K562 (cell line): ENCODE measurements around the gene RNPEP. TPM values are rescaled to one million over a fixed set of nuclear protein-coding genes. Genes with fewer than 3 reads are reported as not detected.
A peak's percentile ranks its signal among the peaks of the same experiment; 100 is the strongest.

ENCODE experiments used
- CBX3 ChIP-seq, 2 experiments: IDR thresholded peaks; 1 replicate in 1 of 2; 2 replicates in 1 of 2; pipeline ENCODE4 v1.6.1; 2012; ENCODE audit warnings: inconsistent platforms in 2 of 2, low read length in 2 of 2, borderline replicate concordance in 1 of 2, control low read depth in 1 of 2
- CHD2 ChIP-seq: IDR thresholded peaks from 2 replicates; pipeline ENCODE4 v1.6.1; 2011; ENCODE audit warnings: low read depth, low read length
- ESRRA ChIP-seq: fragments of 450-650 bp; IDR thresholded peaks from 2 replicates; pipeline ENCODE4 v1.6.1; 2014; ENCODE audit warnings: low read depth, mild to moderate bottlenecking, moderate library complexity, borderline replicate concordance
- FIP1L1 ChIP-seq: fragments of 200-400 bp; formaldehyde crosslinking; IDR thresholded peaks from 2 replicates; pipeline ENCODE4 v1.6.1; 2018; ENCODE audit warnings: mild to moderate bottlenecking, low read depth, low read length; ENCODE audit not compliant: poor library complexity, severe bottlenecking
- HDAC1 ChIP-seq, 2 experiments: fragments of 450-650 bp; IDR thresholded peaks; 2 replicates each; pipeline ENCODE4 v1.6.1; 2016 to 2017; ENCODE audit warnings: inconsistent platforms in 1 of 2, mild to moderate bottlenecking in 1 of 2, moderate library complexity in 1 of 2
- JUND ChIP-seq, 2 experiments: IDR thresholded peaks; 2 replicates in 1 of 2; 3 replicates in 1 of 2; pipeline ENCODE4 v1.6.1; 2011; ENCODE audit warnings: borderline replicate concordance in 2 of 2, low read depth in 2 of 2, low read length in 2 of 2, improper control_type of control experiment in 1 of 2, missing biosample characterization in 1 of 2, missing genetic modification characterization in 1 of 2, missing genetic modification reagents in 1 of 2
- NFRKB ChIP-seq: fragments of 450-650 bp; IDR thresholded peaks from 2 replicates; pipeline ENCODE4 v1.6.1; 2016; ENCODE audit warnings: low read depth
- PRMT5 ChIP-seq: sonication (generic); formaldehyde crosslinking; IDR thresholded peaks from 2 replicates; pipeline ENCODE4 v1.5.0; 2020; ENCODE audit warnings: missing genetic modification reagents
- RCOR1 ChIP-seq, 2 experiments: IDR thresholded peaks; 2 replicates each; pipeline ENCODE4 v1.6.1; 2012; ENCODE audit warnings: low read depth in 2 of 2, low read length in 2 of 2, borderline replicate concordance in 1 of 2, improper control_type of control experiment in 1 of 2
- SIN3A ChIP-seq, 2 experiments: fragments of 150-350 bp in 1 of 2; IDR thresholded peaks; 2 replicates each; pipeline ENCODE4 v1.6.1; 2011 to 2016; ENCODE audit warnings: borderline replicate concordance in 2 of 2, low read depth in 2 of 2, low read length in 2 of 2, mild to moderate bottlenecking in 2 of 2, moderate library complexity in 2 of 2; ENCODE audit not compliant: control insufficient read depth in 1 of 2
- ZNF24 ChIP-seq: fragments of 450-650 bp; IDR thresholded peaks from 2 replicates; pipeline ENCODE4 v1.6.1; 2016
- polyA plus RNA-seq, 8 experiments: library from polyadenylated mRNA; depleted of rRNA in 4 of 8; stranded (reverse) in 5 of 8; unstranded in 3 of 8; fragments of >200 nt; fragmentation: Nextera tagmentation in 2 of 8; fragmentation: Illumina TruSeq in 1 of 8; extraction: Ambion mirVana in 2 of 8; extraction: Trizol in 1 of 8; gene quantifications; 2 replicates each; pipeline versions ENCODE4 v1.2.1 to v1.2.3, GENCODE V29; 2011 to 2014; ENCODE audit warnings: inconsistent platforms in 1 of 8, missing spikeins in 1 of 8
- total RNA-seq, 7 experiments: library from RNA; depleted of rRNA in 6 of 7; stranded (reverse); fragments of >200 nt in 6 of 7; fragmentation: Illumina TruSeq in 2 of 7; extraction: Trizol in 2 of 7; gene quantifications; 2 replicates each; pipeline versions ENCODE4 v1.2.1 to v1.2.3, GENCODE V29; 2011 to 2021; ENCODE audit warnings: low replicate concordance in 1 of 7
- TF ChIP-seq, protein P1 (sequence below), 3 experiments: IDR thresholded peaks in 2 of 3; conservative IDR thresholded peaks in 1 of 3; 2 replicates each; pipeline ENCODE4 v1.5.1; 2011 to 2012; ENCODE audit warnings: low read length in 3 of 3, mild to moderate bottlenecking in 3 of 3, control low read depth in 2 of 3, improper control_type of control experiment in 1 of 3, inconsistent platforms in 1 of 3, low read depth in 1 of 3, mixed read lengths in 1 of 3, moderate library complexity in 1 of 3; ENCODE audit not compliant: insufficient read depth in 2 of 3
- TF ChIP-seq, protein P2 (sequence below): sonication (generic); formaldehyde crosslinking; IDR thresholded peaks from 2 replicates; pipeline ENCODE4 v1.8.1; 2023; ENCODE audit warnings: mild to moderate bottlenecking, missing genetic modification reagents, moderate library complexity
- TF ChIP-seq, protein P3 (sequence below): sonication (generic); formaldehyde crosslinking; IDR thresholded peaks from 2 replicates; pipeline ENCODE4 v1.8.0; 2022; ENCODE audit warnings: mild to moderate bottlenecking, low read depth, missing genetic modification reagents
- TF ChIP-seq, protein P4 (sequence below): fragments of 150-350 bp; IDR thresholded peaks from 2 replicates; pipeline ENCODE4 v1.6.1; 2014; ENCODE audit warnings: low read depth, mild to moderate bottlenecking, low read length, borderline replicate concordance

Gene RNPEP
- total and polyA plus RNA-seq, 9 of the 15 experiments (the other 6 are each of a cell fraction or from before 2014, with no cell fraction given) = 27.5 to 131 (median 63.4) TPM

DNA sequence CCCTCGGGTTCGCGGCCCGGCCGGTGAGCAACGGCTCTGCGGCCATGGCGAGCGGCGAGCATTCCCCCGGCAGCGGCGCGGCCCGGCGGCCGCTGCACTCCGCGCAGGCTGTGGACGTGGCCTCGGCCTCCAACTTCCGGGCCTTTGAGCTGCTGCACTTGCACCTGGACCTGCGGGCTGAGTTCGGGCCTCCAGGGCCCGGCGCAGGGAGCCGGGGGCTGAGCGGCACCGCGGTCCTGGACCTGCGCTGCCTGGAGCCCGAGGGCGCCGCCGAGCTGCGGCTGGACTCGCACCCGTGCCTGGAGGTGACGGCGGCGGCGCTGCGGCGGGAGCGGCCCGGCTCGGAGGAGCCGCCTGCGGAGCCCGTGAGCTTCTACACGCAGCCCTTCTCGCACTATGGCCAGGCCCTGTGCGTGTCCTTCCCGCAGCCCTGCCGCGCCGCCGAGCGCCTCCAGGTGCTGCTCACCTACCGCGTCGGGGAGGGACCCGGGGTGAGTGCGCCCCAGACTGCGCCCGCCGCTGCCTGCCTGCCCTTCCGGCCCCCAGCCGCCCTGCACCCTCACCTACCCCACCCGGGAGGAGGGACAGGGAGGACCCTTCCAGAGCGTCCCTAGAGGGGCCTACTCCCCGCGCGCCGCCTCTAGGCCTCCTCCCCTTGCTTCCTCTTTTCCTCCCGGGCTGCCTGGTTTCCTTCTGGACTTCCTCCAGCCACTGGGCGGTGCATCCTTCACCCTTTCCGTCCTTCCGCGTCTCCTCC is at the start of gene RNPEP (continued):
- TF ChIP-seq, protein P1, sequence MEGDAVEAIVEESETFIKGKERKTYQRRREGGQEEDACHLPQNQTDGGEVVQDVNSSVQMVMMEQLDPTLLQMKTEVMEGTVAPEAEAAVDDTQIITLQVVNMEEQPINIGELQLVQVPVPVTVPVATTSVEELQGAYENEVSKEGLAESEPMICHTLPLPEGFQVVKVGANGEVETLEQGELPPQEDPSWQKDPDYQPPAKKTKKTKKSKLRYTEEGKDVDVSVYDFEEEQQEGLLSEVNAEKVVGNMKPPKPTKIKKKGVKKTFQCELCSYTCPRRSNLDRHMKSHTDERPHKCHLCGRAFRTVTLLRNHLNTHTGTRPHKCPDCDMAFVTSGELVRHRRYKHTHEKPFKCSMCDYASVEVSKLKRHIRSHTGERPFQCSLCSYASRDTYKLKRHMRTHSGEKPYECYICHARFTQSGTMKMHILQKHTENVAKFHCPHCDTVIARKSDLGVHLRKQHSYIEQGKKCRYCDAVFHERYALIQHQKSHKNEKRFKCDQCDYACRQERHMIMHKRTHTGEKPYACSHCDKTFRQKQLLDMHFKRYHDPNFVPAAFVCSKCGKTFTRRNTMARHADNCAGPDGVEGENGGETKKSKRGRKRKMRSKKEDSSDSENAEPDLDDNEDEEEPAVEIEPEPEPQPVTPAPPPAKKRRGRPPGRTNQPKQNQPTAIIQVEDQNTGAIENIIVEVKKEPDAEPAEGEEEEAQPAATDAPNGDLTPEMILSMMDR (IDR thresholded peaks at IDR 0.05 in 2 of 3, conservative IDR thresholded peaks at IDR 0.05 in 1 of 3; ENCODE audit: insufficient read depth in 2 of 3, low read depth in 1 of 3, low read length in 3 of 3) = peak; percentile 16 to 39 (median 35); a peak in 4 of 6 replicates
- TF ChIP-seq FIP1L1 (peak; percentile 80), CHD2 (no peak), PRMT5 (no peak), NFRKB (peak; percentile 59; the same call in 1 of the 2 replicates), ZNF24 (no peak), HDAC1 (IDR thresholded peaks at IDR 0.05) (peak in 1 of 2 experiments; percentile 94; a peak in 2 of 4 replicates), JUND (IDR thresholded peaks at IDR 0.05; ENCODE audit: borderline replicate concordance, low read depth, low read length) (peak; percentile 30; the same call in 1 of the 2 replicates), JUND (tag; IDR thresholded peaks at IDR 0.05; ENCODE audit: borderline replicate concordance, low read depth, low read length) (no peak; the same call in 2 of the 3 replicates), SIN3A (IDR thresholded peaks at IDR 0.05; ENCODE audit: borderline replicate concordance in 2 of 2, control insufficient read depth in 1 of 2, low read depth in 2 of 2, low read length in 2 of 2) (peak in 1 of 2 experiments; percentile 31; a peak in 2 of 4 replicates), ESRRA (peak; percentile 63; the same call in 1 of the 2 replicates), RCOR1 (IDR thresholded peaks at IDR 0.05; ENCODE audit: borderline replicate concordance in 1 of 2, low read depth in 2 of 2, low read length in 2 of 2) (peak in 1 of 2 experiments; percentile 93; a peak in 1 of 4 replicates), CBX3 (IDR thresholded peaks at IDR 0.05; ENCODE audit: borderline replicate concordance in 1 of 2, low read length in 2 of 2) (0 out of 3 replicates have a peak, but pooled peaks of 1 of the 2 experiments have one; percentile 26)
- TF ChIP-seq, protein P2, sequence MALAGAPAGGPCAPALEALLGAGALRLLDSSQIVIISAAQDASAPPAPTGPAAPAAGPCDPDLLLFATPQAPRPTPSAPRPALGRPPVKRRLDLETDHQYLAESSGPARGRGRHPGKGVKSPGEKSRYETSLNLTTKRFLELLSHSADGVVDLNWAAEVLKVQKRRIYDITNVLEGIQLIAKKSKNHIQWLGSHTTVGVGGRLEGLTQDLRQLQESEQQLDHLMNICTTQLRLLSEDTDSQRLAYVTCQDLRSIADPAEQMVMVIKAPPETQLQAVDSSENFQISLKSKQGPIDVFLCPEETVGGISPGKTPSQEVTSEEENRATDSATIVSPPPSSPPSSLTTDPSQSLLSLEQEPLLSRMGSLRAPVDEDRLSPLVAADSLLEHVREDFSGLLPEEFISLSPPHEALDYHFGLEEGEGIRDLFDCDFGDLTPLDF (CRISPR knock-in tag) = peak; percentile 77; the same call in 1 of the 2 replicates
- TF ChIP-seq, protein P3, sequence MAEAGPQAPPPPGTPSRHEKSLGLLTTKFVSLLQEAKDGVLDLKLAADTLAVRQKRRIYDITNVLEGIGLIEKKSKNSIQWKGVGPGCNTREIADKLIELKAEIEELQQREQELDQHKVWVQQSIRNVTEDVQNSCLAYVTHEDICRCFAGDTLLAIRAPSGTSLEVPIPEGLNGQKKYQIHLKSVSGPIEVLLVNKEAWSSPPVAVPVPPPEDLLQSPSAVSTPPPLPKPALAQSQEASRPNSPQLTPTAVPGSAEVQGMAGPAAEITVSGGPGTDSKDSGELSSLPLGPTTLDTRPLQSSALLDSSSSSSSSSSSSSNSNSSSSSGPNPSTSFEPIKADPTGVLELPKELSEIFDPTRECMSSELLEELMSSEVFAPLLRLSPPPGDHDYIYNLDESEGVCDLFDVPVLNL = peak; percentile 74; the same call in 1 of the 2 replicates
- TF ChIP-seq, protein P4, sequence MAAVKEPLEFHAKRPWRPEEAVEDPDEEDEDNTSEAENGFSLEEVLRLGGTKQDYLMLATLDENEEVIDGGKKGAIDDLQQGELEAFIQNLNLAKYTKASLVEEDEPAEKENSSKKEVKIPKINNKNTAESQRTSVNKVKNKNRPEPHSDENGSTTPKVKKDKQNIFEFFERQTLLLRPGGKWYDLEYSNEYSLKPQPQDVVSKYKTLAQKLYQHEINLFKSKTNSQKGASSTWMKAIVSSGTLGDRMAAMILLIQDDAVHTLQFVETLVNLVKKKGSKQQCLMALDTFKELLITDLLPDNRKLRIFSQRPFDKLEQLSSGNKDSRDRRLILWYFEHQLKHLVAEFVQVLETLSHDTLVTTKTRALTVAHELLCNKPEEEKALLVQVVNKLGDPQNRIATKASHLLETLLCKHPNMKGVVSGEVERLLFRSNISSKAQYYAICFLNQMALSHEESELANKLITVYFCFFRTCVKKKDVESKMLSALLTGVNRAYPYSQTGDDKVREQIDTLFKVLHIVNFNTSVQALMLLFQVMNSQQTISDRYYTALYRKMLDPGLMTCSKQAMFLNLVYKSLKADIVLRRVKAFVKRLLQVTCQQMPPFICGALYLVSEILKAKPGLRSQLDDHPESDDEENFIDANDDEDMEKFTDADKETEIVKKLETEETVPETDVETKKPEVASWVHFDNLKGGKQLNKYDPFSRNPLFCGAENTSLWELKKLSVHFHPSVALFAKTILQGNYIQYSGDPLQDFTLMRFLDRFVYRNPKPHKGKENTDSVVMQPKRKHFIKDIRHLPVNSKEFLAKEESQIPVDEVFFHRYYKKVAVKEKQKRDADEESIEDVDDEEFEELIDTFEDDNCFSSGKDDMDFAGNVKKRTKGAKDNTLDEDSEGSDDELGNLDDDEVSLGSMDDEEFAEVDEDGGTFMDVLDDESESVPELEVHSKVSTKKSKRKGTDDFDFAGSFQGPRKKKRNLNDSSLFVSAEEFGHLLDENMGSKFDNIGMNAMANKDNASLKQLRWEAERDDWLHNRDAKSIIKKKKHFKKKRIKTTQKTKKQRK = no peak
